ENCODE data around the gene TCEA2.

Gene TCEA2

DNA sequence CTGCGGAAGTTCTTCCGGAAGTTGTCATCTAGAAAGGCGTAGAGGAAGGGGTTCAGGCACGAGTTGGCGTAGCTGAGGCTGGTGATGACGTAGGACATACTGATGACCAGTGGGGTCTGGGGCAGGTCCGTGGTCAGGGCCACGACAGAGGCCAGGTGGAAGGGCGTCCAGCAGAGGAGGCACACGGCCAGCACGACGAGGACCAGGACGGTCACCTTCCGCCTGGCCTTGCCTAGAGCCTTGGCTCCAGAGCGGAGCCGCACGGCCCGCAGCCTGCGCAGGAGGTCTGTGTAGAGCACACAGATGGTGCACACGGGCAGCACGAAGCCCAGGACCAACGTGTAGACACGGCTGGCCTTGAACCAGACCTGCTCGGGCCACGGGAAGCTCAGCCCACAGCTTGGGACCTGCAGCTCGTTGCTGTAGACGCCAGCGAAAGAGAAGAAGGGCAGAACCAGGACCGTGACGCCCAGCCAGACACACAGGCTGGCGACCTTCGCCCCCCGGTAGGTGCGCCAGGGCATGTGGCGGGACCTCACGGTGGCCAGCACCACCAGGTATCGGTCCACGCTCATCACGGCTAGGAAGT, 42.9 kb downstream of the TCEA2 start:
- Histone ChIP-seq H3K27ac (ENCODE audit: insufficient read depth in 1 of 2, low read depth in 1 of 2, low read length in 2 of 2, poor library complexity in 1 of 2, severe bottlenecking in 2 of 2) (no peak overlapping the region), H3K4me3 (ENCODE audit: control insufficient read depth in 1 of 7, extremely low read depth in 1 of 7, insufficient read depth in 4 of 7, low read depth in 2 of 7, low read length in 6 of 7) (no peak overlapping the region), H3K9me3 (ENCODE audit: control extremely low read depth in 1 of 5, control insufficient read depth in 4 of 5, insufficient read depth in 2 of 5, low read depth in 1 of 5, low read length in 4 of 5) (no peaks in the 10 kb centered on the region), H3K4me1 (ENCODE audit: control extremely low read depth in 1 of 4, control insufficient read depth in 4 of 4, insufficient read depth in 4 of 4, low read length in 3 of 4) (peaks cover 0 to 50% (median 32%) of the 10 kb centered on the region in 4 experiments), H3K36me3 (ENCODE audit: control insufficient read depth in 4 of 4, insufficient read depth in 4 of 4, low read length in 3 of 4) (no peaks in the 10 kb centered on the region), H3K27me3 (replicated peaks in 2 of 5; ENCODE audit: control insufficient read depth in 4 of 5, insufficient read depth in 5 of 5, low read length in 4 of 5) (peaks cover 0 to 3% (median 0%) of the 10 kb centered on the region in 5 experiments)
- POLR2A ChIA-PET: no interaction called here
- CTCF ChIA-PET: interaction anchor here (1.3 to 7.1 kb wide), 3 partner anchors 9 to 22 kb away, joined by 3 to 67 read pairs (median 27); partner anchors contain the start of gene LKAAEAR1
- 97% methylated on average over 38 of the region's 39 CpGs for WGBS (ENCODE audit: insufficient coverage)
- DNase-seq: no peak

DNA sequence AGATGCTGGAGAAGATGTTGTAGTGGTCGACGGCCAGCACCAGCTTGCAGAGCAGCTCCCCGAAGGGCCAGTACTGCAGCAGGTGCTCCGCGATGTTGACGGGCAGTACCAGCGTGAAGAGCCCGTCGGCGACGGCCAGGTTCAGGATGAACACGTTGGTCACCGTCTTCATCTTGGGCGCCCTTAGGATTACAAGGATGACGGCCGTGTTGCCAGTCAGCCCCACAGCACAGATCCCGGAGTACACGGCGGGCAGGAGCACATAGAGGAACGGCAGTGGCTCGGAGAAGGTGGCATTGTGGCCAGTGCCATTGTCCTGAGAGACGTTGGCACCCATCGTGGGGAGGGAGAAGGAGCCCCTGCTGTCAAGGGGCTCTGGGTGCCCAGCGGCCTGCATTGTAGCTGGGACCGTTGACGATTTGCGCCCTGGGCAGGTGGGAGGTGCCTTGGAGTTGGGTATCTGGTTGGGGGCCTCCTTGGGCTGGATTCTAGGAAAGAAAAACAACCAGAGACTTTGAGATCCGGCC, 43.5 kb downstream of the TCEA2 start:
- DNase-seq: no peak
- Histone ChIP-seq H3K27me3 (replicated peaks in 2 of 5; ENCODE audit: control insufficient read depth in 4 of 5, insufficient read depth in 5 of 5, low read length in 4 of 5) (peaks cover 0 to 3% (median 0%) of the 10 kb centered on the region in 5 experiments), H3K4me3 (ENCODE audit: control insufficient read depth in 1 of 7, extremely low read depth in 1 of 7, insufficient read depth in 4 of 7, low read depth in 2 of 7, low read length in 6 of 7) (no peak overlapping the region), H3K27ac (ENCODE audit: insufficient read depth in 1 of 2, low read depth in 1 of 2, low read length in 2 of 2, poor library complexity in 1 of 2, severe bottlenecking in 2 of 2) (no peak overlapping the region), H3K4me1 (ENCODE audit: control extremely low read depth in 1 of 4, control insufficient read depth in 4 of 4, insufficient read depth in 4 of 4, low read length in 3 of 4) (peaks cover 0 to 53% (median 32%) of the 10 kb centered on the region in 4 experiments), H3K9me3 (ENCODE audit: control extremely low read depth in 1 of 5, control insufficient read depth in 4 of 5, insufficient read depth in 2 of 5, low read depth in 1 of 5, low read length in 4 of 5) (no peaks in the 10 kb centered on the region), H3K36me3 (ENCODE audit: control insufficient read depth in 4 of 4, insufficient read depth in 4 of 4, low read length in 3 of 4) (no peaks in the 10 kb centered on the region)
- POLR2A ChIA-PET: no interaction called here
- CTCF ChIA-PET: interaction anchor here (1.3 to 7.1 kb wide), 5 partner anchors 9 to 28 kb away, joined by 3 to 67 read pairs (median 4); partner anchors contain the start of genes LKAAEAR1, OPRL1 and RGS19
- WGBS (ENCODE audit: insufficient coverage): over 99% methylated on average over 27 of the region's 28 CpGs

DNA sequence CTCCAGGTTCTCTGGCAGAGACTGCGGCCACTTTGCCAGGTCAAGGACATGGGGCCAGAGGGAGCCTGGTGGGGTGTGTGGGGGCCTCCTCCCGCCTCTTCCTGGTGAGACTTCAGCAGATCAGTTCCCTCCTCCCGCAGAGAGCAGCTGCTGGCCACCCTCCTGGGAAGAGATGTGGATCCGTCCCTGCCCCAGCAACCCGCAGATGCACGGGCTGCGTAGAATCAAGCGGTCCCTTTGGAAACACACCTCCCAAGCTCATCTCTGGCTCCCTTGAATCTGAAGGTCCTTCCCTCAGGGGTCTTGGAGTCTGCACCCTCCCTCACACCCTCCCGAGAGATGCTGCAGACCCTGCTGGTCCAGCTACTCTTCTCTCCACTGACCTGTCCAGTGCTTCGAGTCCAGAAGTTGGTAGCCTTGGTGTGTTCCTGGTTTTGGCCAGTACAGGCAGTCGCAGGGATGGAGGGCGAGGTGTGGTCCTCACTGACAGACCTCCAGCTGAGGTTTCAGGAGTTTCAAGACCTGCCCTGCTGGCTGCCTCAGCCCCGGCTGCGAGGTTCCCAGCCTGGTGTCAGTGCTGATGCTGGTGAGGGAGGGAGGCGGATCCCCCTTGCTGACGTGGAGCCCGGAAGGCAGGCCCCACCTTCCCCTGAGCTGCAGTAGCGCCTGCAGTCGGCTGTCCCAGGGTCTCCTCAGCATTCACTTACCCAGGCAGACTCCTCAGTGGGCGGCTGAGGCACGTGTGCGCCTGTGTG, 44.2 kb downstream of the TCEA2 start, which contains the start of gene NPBWR2:
NPBWR2 (minus strand) TSS at position 585 of the 755 bp plus-strand sequence. CDS start 734 bp downstream, outside the sequence.
- WGBS (ENCODE audit: insufficient coverage): 65% methylated on average over 18 of the region's 22 CpGs
- DNase-seq: peak; percentile 63 to 84 (median 79)

DNA sequence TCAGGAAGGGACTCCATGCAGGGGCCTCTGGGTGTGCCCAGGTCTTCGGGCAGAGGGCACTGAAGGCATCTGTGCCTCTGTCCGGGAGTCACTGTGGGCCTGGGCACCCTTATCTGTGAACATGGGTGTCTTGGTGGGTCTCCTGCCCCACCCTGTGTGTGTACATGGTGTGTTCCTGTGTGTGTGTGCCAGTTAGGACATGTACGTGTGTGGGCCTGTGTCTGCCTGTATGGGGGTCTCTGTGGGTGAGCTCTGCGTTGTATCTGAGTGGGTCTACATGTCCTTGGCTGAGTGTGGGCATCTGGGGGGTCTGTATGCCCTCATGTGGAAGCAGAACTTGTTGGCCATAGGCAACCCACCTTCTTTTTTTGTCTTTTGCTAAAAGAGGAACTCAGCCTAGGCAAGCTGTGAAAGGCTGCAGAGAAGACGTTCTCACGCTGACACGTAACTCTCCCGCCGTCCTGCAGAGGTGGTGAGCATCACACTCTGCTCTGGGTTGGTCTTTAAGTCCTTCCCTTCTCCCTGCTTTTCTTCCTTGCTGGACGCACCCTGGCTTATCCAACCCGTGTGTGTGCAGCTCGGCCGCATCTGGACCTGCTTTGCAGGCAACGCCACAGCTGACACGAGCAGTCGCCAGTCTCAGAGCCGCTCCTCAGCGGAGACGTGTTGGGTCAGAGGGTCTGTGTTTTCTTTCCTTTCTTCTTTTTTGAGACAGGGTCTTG, 44.9 kb downstream of the TCEA2 start:
- ChIA-PET POLR2A (no interaction called here), CTCF (interaction anchor here (1.0 to 7.1 kb wide), 7 partner anchors 8 to 127 kb away, joined by 3 to 67 read pairs (median 5); partner anchors contain the start of genes LKAAEAR1, OPRL1, PRPF6 and RGS19)
- H3K4me3 ChIP-seq (ENCODE audit: control insufficient read depth in 1 of 7, extremely low read depth in 1 of 7, insufficient read depth in 4 of 7, low read depth in 2 of 7, low read length in 6 of 7): peak overlapping the region in 2 of 7 experiments; percentile 44 to 53

More for the DNA sequence above, 44.2 kb downstream of the TCEA2 start, which contains the start of gene NPBWR2:
- H3K27me3 ChIP-seq (replicated peaks in 2 of 5; ENCODE audit: control insufficient read depth in 4 of 5, insufficient read depth in 5 of 5, low read length in 4 of 5): peaks cover 0 to 3% (median 0%) of the 10 kb centered on the region in 5 experiments
- no peaks in the 10 kb centered on the region for H3K36me3 ChIP-seq (ENCODE audit: control insufficient read depth in 4 of 4, insufficient read depth in 4 of 4, low read length in 3 of 4)
- ChIA-PET POLR2A (no interaction called here), CTCF (interaction anchor here (1.0 to 7.1 kb wide), 8 partner anchors 7 to 126 kb away, joined by 3 to 67 read pairs (median 4); partner anchors contain the start of genes LKAAEAR1, OPRL1, PRPF6 and RGS19)
- peaks cover 0 to 55% (median 34%) of the 10 kb centered on the region in 4 experiments for H3K4me1 ChIP-seq (ENCODE audit: control extremely low read depth in 1 of 4, control insufficient read depth in 4 of 4, insufficient read depth in 4 of 4, low read length in 3 of 4)
- no peaks in the 10 kb centered on the region for H3K9me3 ChIP-seq (ENCODE audit: control extremely low read depth in 1 of 5, control insufficient read depth in 4 of 5, insufficient read depth in 2 of 5, low read depth in 1 of 5, low read length in 4 of 5)
- peak within 1 kb of the TSS in 2 of 7 experiments; percentile 44 to 53 for H3K4me3 ChIP-seq (ENCODE audit: control insufficient read depth in 1 of 7, extremely low read depth in 1 of 7, insufficient read depth in 4 of 7, low read depth in 2 of 7, low read length in 6 of 7)
- H3K27ac ChIP-seq (ENCODE audit: insufficient read depth in 1 of 2, low read depth in 1 of 2, low read length in 2 of 2, poor library complexity in 1 of 2, severe bottlenecking in 2 of 2): no peak within 1 kb of the TSS

DNA sequence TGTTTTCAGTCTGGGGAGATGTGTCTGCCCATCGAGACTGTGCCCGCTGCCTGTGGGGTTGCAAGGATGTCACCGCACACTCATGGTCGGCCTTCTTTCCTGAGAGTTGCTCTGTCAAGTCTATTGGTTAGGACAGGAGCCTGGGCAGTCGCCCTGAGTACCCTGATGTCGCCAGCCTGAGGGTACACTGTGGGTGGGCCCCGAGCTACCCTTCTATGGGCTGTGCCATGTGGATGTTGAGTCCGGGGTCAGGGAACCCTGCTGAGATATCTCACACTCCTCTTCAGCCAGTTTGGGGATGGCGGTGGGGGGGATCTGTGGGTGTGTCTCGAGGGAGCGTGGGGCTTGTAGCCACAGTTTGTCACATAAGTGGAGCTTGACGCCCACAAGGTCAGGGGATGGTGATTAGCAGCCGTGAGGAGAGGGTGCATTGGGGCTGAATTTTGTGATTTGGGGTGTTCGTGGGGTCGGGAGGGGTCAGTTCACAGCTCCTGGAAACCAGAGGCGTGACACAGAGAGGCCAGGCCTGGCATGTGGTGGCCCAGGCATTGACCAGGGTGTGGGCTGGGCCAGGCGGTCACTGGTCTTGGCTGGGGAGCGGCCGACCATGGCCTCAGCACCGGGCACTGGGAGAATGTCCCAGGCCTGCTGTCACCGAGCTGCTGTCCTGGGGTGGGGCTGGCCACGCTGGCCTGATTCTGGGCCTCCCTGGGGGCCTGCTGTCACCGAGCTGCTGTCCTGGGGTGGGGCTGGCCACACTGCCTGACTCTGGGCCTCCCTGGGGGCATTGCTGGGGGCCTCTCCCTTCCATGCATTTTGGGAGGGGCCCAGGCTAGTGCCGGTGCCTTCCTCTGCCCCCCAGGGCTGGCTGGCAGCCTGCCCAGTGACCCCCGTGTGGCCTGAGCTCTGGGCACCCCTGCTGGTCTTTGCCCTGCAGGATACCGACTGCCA, 46.0 kb downstream of the TCEA2 start:
- DNase-seq: no peak
- Histone ChIP-seq H3K27me3 (replicated peaks in 2 of 5; ENCODE audit: control insufficient read depth in 4 of 5, insufficient read depth in 5 of 5, low read length in 4 of 5) (no peaks in the 10 kb centered on the region), H3K4me3 (ENCODE audit: control insufficient read depth in 1 of 7, extremely low read depth in 1 of 7, insufficient read depth in 4 of 7, low read depth in 2 of 7, low read length in 6 of 7) (no peak overlapping the region), H3K9me3 (ENCODE audit: control extremely low read depth in 1 of 5, control insufficient read depth in 4 of 5, insufficient read depth in 2 of 5, low read depth in 1 of 5, low read length in 4 of 5) (no peaks in the 10 kb centered on the region), H3K36me3 (ENCODE audit: control insufficient read depth in 4 of 4, insufficient read depth in 4 of 4, low read length in 3 of 4) (no peaks in the 10 kb centered on the region), H3K27ac (ENCODE audit: insufficient read depth in 1 of 2, low read depth in 1 of 2, low read length in 2 of 2, poor library complexity in 1 of 2, severe bottlenecking in 2 of 2) (no peak overlapping the region), H3K4me1 (ENCODE audit: control extremely low read depth in 1 of 4, control insufficient read depth in 4 of 4, insufficient read depth in 4 of 4, low read length in 3 of 4) (peaks cover 0 to 65% (median 39%) of the 10 kb centered on the region in 4 experiments)
- CTCF ChIA-PET: interaction anchor here (0.9 to 7.1 kb wide), 8 partner anchors 9 to 68 kb away, joined by 3 to 67 read pairs (median 10); partner anchors contain the start of genes LKAAEAR1 and OPRL1
- POLR2A ChIA-PET: no interaction called here
- WGBS (ENCODE audit: insufficient coverage): 93% methylated on average over 25 of the region's 26 CpGs

More for the DNA sequence above, 44.9 kb downstream of the TCEA2 start:
- Histone ChIP-seq H3K4me1 (ENCODE audit: control extremely low read depth in 1 of 4, control insufficient read depth in 4 of 4, insufficient read depth in 4 of 4, low read length in 3 of 4) (peaks cover 0 to 55% (median 37%) of the 10 kb centered on the region in 4 experiments), H3K27ac (ENCODE audit: insufficient read depth in 1 of 2, low read depth in 1 of 2, low read length in 2 of 2, poor library complexity in 1 of 2, severe bottlenecking in 2 of 2) (no peak overlapping the region), H3K36me3 (ENCODE audit: control insufficient read depth in 4 of 4, insufficient read depth in 4 of 4, low read length in 3 of 4) (no peaks in the 10 kb centered on the region), H3K9me3 (ENCODE audit: control extremely low read depth in 1 of 5, control insufficient read depth in 4 of 5, insufficient read depth in 2 of 5, low read depth in 1 of 5, low read length in 4 of 5) (no peaks in the 10 kb centered on the region), H3K27me3 (replicated peaks in 2 of 5; ENCODE audit: control insufficient read depth in 4 of 5, insufficient read depth in 5 of 5, low read length in 4 of 5) (no peaks in the 10 kb centered on the region)
- WGBS (ENCODE audit: insufficient coverage): 26% methylated on average over 17 of the region's 19 CpGs
- peak; percentile 60 to 90 (median 89) for DNase-seq
